Upper lobe of left lung (tissue), 4 donors: ENCODE measurements around the gene SLC44A5.

ENCODE experiments used
- POLR2A ChIP-seq, 4 donors: fragments of 450-650 bp; IDR thresholded peaks; one replicate each; pipeline ENCODE4 v1.5.1; 2016 to 2017; ENCODE audit warnings: antibody characterized with exemption in 4 of 4, mild to moderate bottlenecking in 2 of 4
- POLR2AphosphoS5 ChIP-seq, 2 donors: sonication (generic); formaldehyde crosslinking; IDR thresholded peaks; one replicate each; pipeline ENCODE4 v1.5.1; 2017; ENCODE audit warnings: antibody characterized with exemption in 2 of 2
- TF ChIP-seq, protein P1 (sequence below), 6 experiments: fragments of 450-650 bp in 4 of 6; fragments of 200-600 bp in 2 of 6; sonication (generic) in 2 of 6; IDR thresholded peaks; one replicate each; pipeline ENCODE4 v1.5.1; 2016 to 2019; ENCODE audit warnings: antibody characterized with exemption in 6 of 6

DNA sequence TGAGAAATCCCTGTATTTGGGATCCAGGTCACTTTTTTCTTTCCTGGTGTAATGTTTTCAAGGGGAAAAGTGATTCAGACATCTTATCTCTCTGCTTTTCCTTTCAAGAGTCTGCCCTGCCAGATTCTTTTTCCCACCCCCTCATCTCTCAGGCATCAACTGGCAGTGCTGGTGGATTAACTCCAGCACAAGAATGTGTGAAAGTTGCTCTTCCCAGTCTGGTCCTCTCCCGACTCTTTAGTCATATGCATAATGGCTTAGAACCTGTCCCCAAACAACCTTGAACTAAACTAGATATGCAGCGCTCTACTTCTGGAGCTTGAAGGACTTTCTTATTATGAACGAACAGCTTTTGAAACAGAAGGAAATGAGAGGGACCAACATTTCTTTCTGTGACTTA is 88.5 kb downstream of the SLC44A5 start:
- TF ChIP-seq, protein P1, sequence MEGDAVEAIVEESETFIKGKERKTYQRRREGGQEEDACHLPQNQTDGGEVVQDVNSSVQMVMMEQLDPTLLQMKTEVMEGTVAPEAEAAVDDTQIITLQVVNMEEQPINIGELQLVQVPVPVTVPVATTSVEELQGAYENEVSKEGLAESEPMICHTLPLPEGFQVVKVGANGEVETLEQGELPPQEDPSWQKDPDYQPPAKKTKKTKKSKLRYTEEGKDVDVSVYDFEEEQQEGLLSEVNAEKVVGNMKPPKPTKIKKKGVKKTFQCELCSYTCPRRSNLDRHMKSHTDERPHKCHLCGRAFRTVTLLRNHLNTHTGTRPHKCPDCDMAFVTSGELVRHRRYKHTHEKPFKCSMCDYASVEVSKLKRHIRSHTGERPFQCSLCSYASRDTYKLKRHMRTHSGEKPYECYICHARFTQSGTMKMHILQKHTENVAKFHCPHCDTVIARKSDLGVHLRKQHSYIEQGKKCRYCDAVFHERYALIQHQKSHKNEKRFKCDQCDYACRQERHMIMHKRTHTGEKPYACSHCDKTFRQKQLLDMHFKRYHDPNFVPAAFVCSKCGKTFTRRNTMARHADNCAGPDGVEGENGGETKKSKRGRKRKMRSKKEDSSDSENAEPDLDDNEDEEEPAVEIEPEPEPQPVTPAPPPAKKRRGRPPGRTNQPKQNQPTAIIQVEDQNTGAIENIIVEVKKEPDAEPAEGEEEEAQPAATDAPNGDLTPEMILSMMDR (IDR thresholded peaks at IDR 0.05): no peak
- TF ChIP-seq POLR2A (IDR thresholded peaks at IDR 0.05) (no peak), POLR2AphosphoS5 (IDR thresholded peaks at IDR 0.05) (no peak)
